ENCODE data around the gene PIM1. TPM values are rescaled to one million over a fixed set of nuclear protein-coding genes. Genes with fewer than 3 reads are reported as not detected.

Gene PIM1
- total and polyA plus RNA-seq, 10 of the 15 experiments (the other 5 are each of a cell fraction or from before 2014, with no cell fraction given): 0.66 to 33.9 (median 10.2) TPM

- no peak for TF ChIP-seq ZBTB40 (IDR thresholded peaks at IDR 0.05; ENCODE audit: borderline replicate concordance)
- no peak for TF ChIP-seq CHD2 (IDR thresholded peaks at IDR 0.05; ENCODE audit: borderline replicate concordance, low read depth, low read length)
- TF ChIP-seq ZZZ3 (IDR thresholded peaks at IDR 0.05; ENCODE audit: control insufficient read depth, insufficient read length, low read depth): no peak
- no peak for TF ChIP-seq SIN3A (IDR thresholded peaks at IDR 0.05; ENCODE audit: low read depth, low read length)
- TF ChIP-seq E2F8 (IDR thresholded peaks at IDR 0.05; ENCODE audit: low read depth, partially characterized antibody): no peak
- TF ChIP-seq ASH2L (IDR thresholded peaks at IDR 0.05; ENCODE audit: borderline replicate concordance, low read depth): no peak
- TF ChIP-seq, protein P1, sequence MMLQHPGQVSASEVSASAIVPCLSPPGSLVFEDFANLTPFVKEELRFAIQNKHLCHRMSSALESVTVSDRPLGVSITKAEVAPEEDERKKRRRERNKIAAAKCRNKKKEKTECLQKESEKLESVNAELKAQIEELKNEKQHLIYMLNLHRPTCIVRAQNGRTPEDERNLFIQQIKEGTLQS (IDR thresholded peaks at IDR 0.05; ENCODE audit: borderline replicate concordance, extremely low read depth, low read depth, low read length): no peak
- TF ChIP-seq BACH1 (IDR thresholded peaks at IDR 0.05; ENCODE audit: borderline replicate concordance): no peak
- TF ChIP-seq HDAC2 (IDR thresholded peaks at IDR 0.05): no peak
- TF ChIP-seq, protein P2, sequence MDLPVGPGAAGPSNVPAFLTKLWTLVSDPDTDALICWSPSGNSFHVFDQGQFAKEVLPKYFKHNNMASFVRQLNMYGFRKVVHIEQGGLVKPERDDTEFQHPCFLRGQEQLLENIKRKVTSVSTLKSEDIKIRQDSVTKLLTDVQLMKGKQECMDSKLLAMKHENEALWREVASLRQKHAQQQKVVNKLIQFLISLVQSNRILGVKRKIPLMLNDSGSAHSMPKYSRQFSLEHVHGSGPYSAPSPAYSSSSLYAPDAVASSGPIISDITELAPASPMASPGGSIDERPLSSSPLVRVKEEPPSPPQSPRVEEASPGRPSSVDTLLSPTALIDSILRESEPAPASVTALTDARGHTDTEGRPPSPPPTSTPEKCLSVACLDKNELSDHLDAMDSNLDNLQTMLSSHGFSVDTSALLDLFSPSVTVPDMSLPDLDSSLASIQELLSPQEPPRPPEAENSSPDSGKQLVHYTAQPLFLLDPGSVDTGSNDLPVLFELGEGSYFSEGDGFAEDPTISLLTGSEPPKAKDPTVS (IDR thresholded peaks at IDR 0.05; ENCODE audit: low read depth, low read length): no peak
- TF ChIP-seq MLLT1 (IDR thresholded peaks at IDR 0.05): no peak
- TF ChIP-seq WRNIP1 (IDR thresholded peaks at IDR 0.05; ENCODE audit: borderline replicate concordance, low read depth, low read length): no peak
- TF ChIP-seq ESRRA (IDR thresholded peaks at IDR 0.05; ENCODE audit: low read length): no peak
These were observed 3.7 kb downstream of the PIM1 start (continued) for GRCh38 chr6:37173493-37174195.
